HG03060 (cell line): ENCODE results near the gene MTX2.
"Not testable (repeated sequence)": the region's sequence is repeated elsewhere in the genome, so short reads cannot be mapped to it uniquely, and the experiment has no call there.

Experiments
- ATAC-seq: cut with Tn5 transposase; IDR thresholded peaks from one replicate; pipeline ENCODE4 v1.9.1; 2021; ENCODE audit warnings: low read depth, moderate number of reproducible peaks; ENCODE audit not compliant: unreplicated experiment

Gene MTX2

DNA sequence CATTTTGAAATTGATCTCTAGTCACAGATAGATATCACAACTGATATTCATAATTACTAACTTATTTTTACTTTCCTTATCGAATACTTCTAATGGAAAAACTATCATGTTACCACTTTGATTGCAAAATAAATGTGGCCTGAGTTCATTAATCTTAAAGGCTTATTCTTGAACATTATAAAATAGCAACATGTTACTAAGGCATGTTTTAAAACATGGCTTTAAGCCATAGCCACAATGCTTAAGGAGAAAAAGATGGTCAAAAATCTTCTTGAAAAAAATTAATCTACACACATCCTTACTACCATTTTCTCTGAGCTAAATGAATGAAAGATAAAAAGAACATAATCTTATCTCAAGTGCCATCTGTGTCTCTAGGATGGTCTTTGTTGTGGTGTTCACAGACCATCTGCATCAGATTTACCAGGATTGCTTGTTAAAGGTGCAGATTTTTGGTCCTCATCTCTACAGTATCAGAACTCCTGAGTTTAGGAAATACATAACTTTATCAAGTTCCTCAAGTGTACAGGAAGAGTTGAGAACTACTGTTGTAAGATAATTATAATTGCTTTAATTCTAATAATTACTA is 15.3 kb downstream of the MTX2 start:
- ATAC-seq: no peak

DNA sequence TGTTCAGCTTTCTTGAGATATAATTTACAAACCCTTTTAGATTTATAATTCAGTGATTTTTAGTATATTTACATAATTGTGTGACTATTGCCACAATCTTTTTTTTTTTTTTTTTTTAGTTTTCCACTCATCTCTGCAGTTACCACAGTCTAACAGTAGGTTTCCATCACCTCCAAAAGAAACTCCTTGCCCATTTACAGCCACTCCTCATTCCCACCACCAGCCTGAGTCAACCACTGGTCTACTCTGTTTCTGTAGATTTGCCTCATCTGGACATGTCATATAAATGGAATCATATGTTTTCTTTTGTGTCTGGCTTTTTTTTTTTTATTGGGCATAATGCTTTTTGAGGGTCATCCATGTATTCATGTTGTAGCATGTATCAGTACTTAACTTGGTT is 16.1 kb downstream of the MTX2 start:
- ATAC-seq: no peak

DNA sequence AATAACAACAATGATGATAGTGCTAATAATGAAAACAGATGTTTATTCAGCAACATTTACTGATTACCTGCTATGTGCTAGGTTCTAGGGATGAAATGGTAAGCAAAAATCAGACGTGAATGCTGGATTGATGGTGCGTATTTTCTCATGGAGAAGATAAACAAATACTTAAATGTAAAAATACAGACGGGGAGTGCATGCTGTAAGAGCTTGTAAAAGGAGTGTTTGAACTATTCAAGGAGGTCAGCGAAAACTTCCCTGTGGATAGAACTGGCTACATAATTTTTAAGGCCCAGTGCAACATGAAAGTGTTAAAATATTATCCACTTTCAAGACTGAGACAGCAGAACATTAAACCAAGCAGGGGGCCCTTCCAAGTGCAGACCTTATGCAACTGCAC is 22.1 kb downstream of the MTX2 start:
- ATAC-seq: no peak

DNA sequence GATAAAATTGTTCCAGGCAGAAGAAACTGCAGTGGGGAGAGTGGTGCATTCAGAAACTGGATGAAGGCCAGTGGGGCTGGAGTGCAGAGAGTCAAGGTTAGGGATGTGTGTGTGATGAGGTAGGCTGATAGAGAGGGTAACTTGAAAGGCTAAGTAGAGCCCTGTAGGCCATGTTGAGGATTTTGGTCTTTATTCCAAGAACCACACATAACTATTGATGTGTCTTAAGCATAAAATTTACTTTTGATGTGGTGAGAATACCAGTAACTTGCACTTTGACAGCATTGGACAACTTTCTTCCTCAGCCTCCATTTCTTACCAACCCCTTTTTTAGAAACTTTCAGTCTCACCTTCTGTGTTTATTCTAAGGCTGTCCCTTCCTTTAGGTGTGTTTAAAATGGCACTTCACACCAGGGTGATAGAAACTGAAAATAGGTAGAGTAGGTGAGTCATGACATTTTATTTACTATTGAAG is 22.6 kb downstream of the MTX2 start:
- peak; percentile 87 for ATAC-seq

DNA sequence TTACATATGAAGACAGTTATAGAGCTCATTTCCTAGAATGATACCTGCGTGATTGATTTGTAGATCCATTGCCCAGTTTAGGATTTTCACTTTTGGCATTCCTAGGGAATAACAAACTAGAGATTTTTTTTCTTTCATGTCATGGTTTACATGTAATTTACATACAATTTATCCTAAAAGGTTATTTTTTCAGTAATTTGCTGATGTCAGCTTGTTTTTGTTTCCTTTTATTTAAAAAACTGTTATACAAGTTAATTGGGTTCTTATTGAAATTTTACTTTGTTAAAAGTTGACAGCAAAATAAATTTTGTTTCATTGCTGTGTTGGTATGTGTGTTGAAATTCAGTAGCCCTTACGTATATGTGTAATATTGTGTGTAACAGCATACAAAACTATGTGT is 23.4 kb downstream of the MTX2 start:
- no peak for ATAC-seq

DNA sequence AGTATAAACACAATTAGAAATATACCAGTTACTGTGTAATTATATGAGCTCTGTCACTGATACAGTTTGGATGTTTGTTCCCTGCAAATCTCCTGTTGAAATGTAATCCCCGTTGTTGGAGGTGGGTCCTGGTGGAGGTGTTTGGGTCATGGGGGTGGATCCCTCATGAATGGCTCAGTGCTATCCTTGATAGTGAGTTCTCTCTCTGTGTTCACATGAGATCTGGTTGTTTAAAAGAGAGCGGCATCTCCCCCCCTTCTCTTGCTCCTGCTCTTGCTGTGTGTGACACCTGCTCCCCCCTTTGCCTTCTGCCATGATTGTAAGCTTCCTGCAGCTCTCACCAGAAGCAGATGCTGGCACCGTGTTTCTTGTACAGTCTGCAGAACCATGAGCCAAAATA is 24.1 kb downstream of the MTX2 start:
- no peak for ATAC-seq

DNA sequence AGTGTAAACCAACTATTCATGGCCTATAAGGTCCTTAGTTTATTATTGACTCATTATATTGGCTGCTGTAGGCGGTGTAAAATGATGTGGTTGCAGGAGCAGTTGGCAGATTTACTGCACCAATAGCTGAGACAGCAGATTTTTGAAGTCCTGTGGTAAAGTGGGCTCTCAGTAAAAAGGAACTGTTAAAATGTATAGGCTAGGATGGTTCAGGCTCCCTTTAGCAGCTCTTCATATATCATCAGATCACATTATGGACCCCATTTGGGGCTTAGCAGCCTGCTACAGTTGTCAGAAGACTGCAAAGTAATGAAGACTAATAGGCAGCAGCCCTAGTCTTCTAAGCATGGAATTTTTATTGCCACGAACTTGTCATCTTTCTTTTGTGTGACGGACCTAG is 27.8 kb downstream of the MTX2 start:
- ATAC-seq: no peak

DNA sequence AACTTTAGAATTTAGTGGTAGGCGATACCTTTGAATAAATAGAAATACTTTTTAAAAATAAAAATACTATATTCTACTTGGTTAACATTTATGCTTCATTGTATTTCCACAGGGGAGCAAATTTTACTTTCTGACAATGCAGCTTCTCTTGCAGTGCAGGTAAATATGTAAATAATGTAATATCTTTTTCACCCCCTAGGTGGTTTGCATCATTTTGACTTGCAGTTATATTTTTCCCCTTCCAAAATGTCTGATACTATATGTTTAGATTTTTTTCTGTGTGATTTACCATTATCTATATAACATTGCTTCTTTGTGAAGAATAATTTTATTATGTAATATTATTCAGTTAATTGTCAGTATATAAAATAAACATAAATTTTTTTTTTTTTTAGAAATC is 28.5 kb downstream of the MTX2 start:
- ATAC-seq: no peak

DNA sequence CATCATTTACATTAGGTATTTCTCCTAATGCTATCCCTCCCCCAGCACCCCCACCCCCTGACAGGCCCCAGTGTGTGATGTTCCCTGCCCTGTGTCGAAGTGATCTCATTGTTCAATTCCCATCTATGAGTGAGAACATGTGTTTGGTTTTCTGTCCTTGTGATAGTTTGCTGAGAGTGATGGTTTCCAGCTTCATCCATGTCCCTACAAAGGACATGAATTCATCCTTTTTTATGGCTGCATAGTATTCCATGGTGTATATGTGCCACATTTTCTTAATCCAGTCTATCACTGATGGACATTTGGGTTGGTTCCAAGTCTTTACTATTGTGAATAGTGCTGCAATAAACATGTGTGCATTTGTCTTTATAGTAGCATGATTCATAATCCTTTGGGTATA is 36.8 kb downstream of the MTX2 start:
- not testable (repeated sequence) for ATAC-seq

DNA sequence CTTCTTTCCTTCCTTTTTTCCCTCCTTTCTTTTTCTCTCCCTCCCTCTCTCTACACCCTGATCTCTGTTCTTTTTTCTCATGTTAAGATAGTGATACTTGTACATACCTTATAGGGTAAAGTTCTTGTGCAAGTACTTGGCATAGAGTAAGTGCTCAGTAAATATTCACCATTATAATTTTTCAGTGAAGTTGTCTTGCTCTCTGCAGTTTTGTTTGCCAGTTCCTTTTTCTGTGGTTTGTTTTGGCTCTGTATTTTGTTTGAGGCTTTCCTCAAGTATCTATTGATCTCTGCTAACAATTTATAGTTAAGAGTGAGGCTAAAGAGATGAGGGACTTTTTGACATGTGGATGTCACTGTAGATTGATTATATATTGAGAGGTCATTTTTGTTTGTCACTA is 48.0 kb downstream of the MTX2 start:
- no peak for ATAC-seq

DNA sequence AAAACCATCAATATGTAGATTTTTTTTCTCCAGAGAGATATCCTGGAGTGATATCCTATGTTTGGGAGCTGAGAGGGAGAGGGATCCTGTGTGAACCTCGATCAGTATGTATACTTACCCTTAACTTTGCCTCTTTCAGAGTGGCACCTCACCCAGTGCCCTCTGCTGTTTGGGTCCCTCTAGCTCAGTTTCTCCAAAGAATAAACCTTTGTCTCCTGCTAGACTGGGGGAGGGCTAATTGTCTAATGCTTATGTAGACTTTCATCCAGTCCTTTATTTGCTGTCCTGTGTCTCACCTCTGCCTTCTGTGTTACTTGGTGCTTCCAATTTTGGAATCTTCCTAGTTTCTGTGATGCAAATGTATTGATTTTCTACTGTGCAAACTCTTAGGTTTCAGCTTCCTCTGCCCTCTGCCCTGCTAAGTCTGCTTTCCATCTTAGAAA is 48.4 kb downstream of the MTX2 start:
- no peak for ATAC-seq

DNA sequence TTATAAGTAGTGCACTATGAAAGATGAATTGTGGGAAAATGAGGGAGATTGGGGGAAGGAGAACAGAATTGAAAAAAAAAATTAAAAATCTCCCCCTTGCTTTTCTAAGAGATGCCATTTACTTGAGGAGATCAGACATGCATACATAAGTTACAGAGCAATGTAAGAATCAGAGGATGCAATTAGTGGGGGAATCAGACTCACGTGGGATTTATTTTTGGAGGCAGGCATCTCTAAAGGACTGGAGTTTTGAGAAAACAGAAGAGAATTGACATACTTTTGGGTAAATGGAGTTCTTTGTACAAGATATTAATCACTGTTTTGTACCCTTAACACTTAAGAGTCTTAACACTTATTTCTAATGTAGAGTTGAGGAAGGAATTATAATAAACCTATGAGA is 52.7 kb downstream of the MTX2 start:
- no peak for ATAC-seq

DNA sequence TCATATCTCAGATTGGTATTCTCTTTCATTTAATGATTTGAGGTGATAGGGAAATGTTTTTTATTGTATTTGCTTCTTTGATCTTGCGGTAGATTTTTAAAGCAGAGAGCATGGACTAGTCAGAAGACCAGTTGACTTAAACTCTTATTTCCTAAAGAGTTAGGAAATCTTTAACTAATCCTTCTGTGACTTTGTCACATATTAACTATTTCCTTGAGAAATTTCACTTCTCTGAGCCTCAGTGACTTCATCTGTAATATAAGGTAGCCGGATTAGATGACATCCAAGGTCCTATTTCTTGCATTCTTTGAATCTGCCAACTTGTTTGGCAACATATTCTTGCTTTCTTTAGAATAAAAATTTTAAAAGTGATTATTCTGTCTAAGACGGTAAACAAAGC is 55.6 kb downstream of the MTX2 start:
- ATAC-seq: no peak

DNA sequence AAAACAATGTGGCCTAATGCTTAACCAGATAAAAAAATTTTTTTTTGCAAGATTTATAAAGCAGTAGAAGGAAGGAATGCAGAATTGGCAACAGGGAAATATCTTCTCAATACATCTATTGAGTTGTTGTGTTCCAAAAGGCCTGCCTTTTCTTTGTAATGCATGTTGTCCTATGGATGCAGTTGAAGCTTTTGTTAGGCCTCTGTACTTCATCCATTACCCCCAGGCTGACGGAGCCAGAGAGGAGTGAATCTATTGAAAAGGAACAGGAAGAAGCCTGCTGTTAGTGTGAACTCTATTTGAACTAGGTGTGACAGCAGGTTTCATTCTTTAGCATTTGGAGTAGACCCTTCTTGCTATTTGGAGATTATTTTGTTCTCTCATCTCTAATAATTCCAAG is 56.5 kb downstream of the MTX2 start:
- no peak for ATAC-seq

DNA sequence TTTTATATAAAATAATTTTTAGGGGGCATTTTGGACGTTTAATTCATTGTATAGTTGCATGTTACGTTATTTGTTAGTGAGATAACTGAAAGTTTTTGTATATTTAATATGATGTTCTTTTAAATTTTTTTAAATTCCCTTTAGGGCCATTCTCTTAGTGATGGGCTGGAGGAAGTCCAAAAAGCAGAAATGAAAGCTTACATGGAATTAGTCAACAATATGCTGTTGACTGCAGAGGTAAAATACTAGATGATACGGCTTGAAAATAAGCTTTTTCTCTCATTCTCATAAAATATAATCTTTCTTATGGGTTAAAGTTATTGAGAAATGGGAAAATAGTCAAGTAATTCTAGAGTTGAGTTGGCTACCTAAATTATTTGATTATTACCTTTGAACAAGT is 58.9 kb downstream of the MTX2 start:
- no peak for ATAC-seq

DNA sequence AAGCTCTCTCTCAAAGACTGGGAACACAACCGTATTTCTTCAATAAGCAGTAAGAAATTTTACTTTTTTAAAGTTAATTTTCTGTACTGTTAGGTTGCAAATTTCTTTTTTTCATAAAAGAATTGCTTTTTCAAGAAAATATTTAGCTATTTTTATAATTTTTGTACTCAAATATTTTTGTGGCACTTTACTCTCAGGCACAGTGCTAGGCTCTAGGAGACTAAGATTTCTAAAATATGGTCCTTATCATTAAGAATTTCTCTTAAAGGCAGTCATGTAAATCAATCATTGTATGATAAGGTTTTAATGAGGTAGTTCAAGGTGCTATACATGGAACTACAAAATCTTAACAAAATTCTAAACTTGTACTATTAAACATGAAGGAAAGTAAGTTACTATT is 61.4 kb downstream of the MTX2 start:
- no peak for ATAC-seq

DNA sequence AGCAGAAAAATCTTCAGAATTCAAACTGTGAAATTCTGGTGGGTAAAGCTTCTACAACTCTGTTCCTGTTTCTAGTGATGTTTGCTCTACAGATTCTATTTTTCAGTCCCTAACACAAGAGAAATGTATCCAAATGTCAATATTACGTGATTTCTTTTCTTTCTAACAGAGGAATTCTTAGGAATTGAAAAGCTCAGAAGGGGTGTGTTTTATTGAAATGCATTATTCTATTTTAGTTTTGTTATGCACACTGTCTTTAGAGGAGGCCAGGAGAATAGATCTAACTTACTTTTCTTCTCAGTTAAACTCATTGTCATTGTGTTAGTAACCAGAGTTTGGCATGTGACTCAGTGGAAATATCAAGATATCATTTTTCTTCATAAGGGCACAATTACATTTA is 62.4 kb downstream of the MTX2 start:
- no peak for ATAC-seq

DNA sequence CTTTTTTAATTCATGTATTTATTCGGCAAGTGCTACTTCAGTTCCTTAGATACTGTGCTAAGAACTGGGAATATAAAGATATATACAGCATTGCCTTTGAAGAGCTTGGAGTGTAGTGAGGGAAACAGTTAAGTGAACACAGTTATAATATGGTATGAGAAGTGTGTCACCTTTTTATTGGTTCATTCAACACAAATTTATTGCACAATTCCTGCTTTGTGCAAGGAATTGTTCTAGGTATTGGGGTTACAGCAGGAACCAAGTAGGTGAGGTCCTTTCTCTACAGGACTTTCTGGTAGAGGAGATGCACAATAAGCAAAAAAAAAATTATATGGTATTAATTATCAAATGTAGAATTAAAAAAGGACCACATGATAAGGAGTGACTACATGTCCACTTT is 65.5 kb downstream of the MTX2 start:
- ATAC-seq: no peak

DNA sequence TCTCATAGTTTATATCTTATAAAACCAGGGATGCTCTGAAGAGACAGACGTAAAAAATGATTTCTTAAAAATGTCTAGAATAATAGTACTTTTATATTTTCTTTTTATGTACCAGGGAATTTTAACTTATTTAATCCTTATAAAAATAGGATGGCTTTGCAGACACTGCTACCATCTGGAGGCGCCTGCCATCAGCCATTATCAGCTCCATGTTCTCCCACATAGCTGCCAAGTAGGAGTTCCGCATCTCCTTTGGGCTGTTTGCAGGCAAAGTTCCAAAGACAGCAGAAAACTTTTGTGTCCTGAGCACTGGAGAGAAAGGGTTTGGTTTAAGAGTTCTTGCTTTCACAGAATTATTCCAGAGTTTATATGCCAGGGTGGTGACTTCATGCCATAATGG is 69.2 kb downstream of the MTX2 start:
- no peak for ATAC-seq

DNA sequence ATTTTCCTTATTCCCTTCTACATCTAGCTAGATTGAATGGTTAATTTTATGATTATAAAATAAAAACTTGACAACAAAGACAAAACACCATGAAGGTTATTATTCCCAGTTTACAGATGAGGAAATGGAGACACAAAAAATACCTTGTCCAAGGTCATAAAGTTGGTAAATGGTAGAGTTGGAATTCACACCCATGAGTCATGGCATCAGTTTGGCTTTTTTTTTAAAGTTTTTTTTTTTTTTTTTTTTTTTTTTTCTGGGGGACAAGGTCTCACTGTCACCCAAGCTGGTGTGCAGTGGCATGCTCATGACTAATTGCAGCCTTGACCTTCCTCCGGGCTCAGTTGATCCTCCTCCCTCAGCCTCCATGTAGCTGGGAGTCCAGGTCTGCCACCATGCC is 70.0 kb downstream of the MTX2 start:
- ATAC-seq: no peak

DNA sequence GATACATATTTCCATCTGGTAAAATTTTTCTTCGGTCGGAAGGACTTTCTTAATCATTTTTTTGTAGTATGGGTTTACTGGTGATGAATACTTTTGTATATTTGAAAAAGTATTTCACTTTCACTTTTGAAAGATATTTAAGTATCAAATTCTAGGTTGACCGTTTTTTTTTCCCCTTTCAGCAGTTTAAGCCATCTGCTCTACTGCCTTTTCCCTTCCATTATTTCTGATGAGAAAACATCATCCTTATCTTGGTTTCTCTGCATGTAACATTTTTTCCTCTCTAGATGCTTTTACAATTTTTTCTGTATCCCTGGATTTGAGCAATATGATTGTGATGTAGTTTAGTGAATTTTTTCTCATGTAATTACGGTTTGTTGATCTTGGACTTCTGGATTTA is 87.0 kb downstream of the MTX2 start:
- no peak for ATAC-seq

DNA sequence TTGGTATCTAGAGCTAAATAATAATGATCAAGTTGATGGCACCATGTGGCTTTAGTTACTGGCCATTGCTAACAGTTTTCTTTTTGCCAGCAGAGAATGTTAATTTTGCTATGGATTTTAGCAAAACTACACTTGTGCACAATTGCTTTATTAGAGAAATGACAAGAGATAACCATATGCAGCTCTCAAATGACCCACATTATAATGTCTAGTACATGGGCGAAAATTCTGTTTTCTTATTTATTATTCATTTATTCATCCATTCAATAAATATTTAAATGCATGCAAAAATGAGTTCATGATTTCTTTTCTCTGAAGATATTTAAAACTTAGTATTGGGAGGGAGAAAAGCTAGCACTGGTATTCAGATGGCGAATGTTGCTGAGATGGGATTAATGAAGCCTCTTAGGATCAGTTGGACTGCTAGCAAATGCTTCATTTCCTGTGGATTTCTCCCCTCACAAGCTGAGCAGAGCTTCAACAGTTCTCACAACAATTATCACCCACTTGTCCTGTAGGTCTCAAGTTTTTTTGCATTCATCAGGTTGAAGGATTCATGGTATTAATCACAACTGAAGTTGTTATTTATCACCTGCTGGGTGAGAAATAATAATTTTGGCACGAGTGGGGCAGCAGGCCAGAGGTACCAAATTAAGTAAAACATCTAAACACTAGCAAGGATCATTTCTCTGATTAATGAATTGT is 95.2 kb downstream of the MTX2 start:
- no peak for ATAC-seq

DNA sequence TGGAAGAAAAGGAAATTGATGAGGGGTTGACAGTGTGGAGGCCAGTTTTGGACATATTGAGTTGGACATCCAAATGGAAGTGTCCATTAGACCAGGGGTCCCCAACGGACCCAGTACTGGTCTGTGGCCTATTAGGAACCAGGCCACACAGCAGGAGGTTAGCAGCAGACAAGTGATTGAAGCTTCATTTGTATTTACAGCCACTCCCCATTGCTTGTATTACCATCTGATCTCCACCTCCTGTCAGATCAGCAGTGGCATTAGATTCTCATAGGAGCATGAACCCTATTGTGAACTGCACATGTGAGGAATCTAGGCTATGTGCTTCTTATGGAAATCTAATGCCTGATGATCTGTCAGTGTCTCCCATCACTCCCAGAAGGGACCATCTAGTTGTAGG is 99.1 kb downstream of the MTX2 start:
- ATAC-seq: no peak
